Right ventricle myocardium superior (tissue), 1 donor: ENCODE results near the gene CFAP99. TPM values are rescaled to one million over a fixed set of nuclear protein-coding genes. Genes with fewer than 3 reads are reported as not detected.
A peak's percentile ranks its signal among the peaks of the same experiment; 100 is the strongest.
"Not testable (repeated sequence)": the region's sequence is repeated elsewhere in the genome, so short reads cannot be mapped to it uniquely, and the experiment has no call there.

Experiments
- ATAC-seq: fragments of 200-7000 bp; cut with Tn5 transposase; one replicate; pipeline ENCODE4 v1.9.1; 2020; ENCODE audit warnings: mild to moderate bottlenecking; ENCODE audit not compliant: poor library complexity
- DNase-seq: peaks from one replicate; pipeline ENCODE4 v3.0.0-alpha.2; 2020
- intact Hi-C: fragments of 100-400 bp; cut with DNase I; formaldehyde crosslinking; loops from one replicate; pipeline ENCODE4 v1.11.2; 2022
- total RNA-seq: library from RNA; stranded (reverse); fragmentation: NEBNext Ultra II Directional; extraction: Animal tissue kit (Norgen Biotek cat#: 25700); gene quantifications from one replicate; pipeline ENCODE4 v1.2.1, GENCODE V29; 2021
- donor health status: DM: no; HTN: yes; CAD: no; lungs with severe emphysema.

The CFAP99 gene
- total RNA-seq, 1 donor from 2014 or later = not detected

GRCh38 chr4:2423066-2423465 is 4.3 kb downstream of the CFAP99 start:
- DNase-seq (no peak), ATAC-seq (no peak)
- intact Hi-C loops = no loop called here

- DNase-seq (no peak), ATAC-seq (no peak)
- intact Hi-C loops = no loop called here
Observed at GRCh38 chr4:2423695-2424094, 4.9 kb downstream of the CFAP99 start.

GRCh38 chr4:2424581-2424980 is 5.8 kb downstream of the CFAP99 start:
- intact Hi-C loops = no loop called here
- DNase-seq (peak; percentile 29), ATAC-seq (no peak)

- peak; percentile 35 for DNase-seq
- intact Hi-C loops = no loop called here
- ATAC-seq = no peak
Observed at GRCh38 chr4:2425386-2426068, 6.8 kb downstream of the CFAP99 start.

GRCh38 chr4:2426069-2426397 is 7.3 kb downstream of the CFAP99 start:
- intact Hi-C loops = no loop called here
- ATAC-seq = no peak
- no peak for DNase-seq

GRCh38 chr4:2426711-2427275 is 8.0 kb downstream of the CFAP99 start:
- DNase-seq = peak; percentile 28
- no peak for ATAC-seq
- intact Hi-C loops = no loop called here

- intact Hi-C loops = no loop called here
- ATAC-seq (no peak), DNase-seq (peak; percentile 31)
Observed at GRCh38 chr4:2427383-2428334, 8.9 kb downstream of the CFAP99 start.

GRCh38 chr4:2428496-2429213 is 9.9 kb downstream of the CFAP99 start:
- peak; percentile 39 for DNase-seq

GRCh38 chr4:2429945-2430757 is 11.4 kb downstream of the CFAP99 start:
- intact Hi-C loops = not testable (repeated sequence)

More at GRCh38 chr4:2428496-2429213, 9.9 kb downstream of the CFAP99 start:
- intact Hi-C loops = no loop called here
- ATAC-seq = no peak

GRCh38 chr4:2432004-2432403 is 13.2 kb downstream of the CFAP99 start:
- no peak for DNase-seq
- no peak for ATAC-seq
- intact Hi-C loops = no loop called here

More at GRCh38 chr4:2429945-2430757, 11.4 kb downstream of the CFAP99 start:
- ATAC-seq = not testable (repeated sequence)
- DNase-seq = peak; percentile 6

- ATAC-seq (peak; percentile 64), DNase-seq (peak; percentile 44)
- intact Hi-C loops = no loop called here
Observed at GRCh38 chr4:2432991-2433530, 14.3 kb downstream of the CFAP99 start.

GRCh38 chr4:2433609-2434350 is 15.0 kb downstream of the CFAP99 start:
- ATAC-seq (no peak), DNase-seq (peak; percentile 32)
- intact Hi-C loops = no loop called here

- intact Hi-C loops = no loop called here
- DNase-seq (peak; percentile 20), ATAC-seq (no peak)
Observed at GRCh38 chr4:2434420-2434819, 15.7 kb downstream of the CFAP99 start.

- intact Hi-C loops = no loop called here
- DNase-seq (peak; percentile 40), ATAC-seq (peak; percentile 53)
Observed at GRCh38 chr4:2436301-2436700, 17.5 kb downstream of the CFAP99 start.

GRCh38 chr4:2436761-2437474 is 18.2 kb downstream of the CFAP99 start:
- intact Hi-C loops = no loop called here
- peak; percentile 19 for DNase-seq
- no peak for ATAC-seq

- DNase-seq = peak; percentile 24
- intact Hi-C loops = no loop called here
- ATAC-seq = no peak
Observed at GRCh38 chr4:2437475-2438215, 18.9 kb downstream of the CFAP99 start.
